T-helper 22 cell (primary cell): Measurements from ENCODE around the gene ZNF644.
"Not testable (repeated sequence)": the region's sequence is repeated elsewhere in the genome, so short reads cannot be mapped to it uniquely, and the experiment has no call there.

Experiments
- DNase-seq: peaks from one replicate; pipeline ENCODE4 v3.0.0-alpha.2; 2020; ENCODE audit warnings: low read depth

ZNF644 gene

GRCh38 chr1:90925928-90926869, 95.6 kb downstream of the ZNF644 start:
- no peak for DNase-seq

GRCh38 chr1:90924982-90925381, 96.9 kb downstream of the ZNF644 start:
- no peak for DNase-seq

- no peak for DNase-seq
These were observed 98.8 kb downstream of the ZNF644 start for GRCh38 chr1:90922996-90923395.

- no peak for DNase-seq
These were observed 99.6 kb downstream of the ZNF644 start for GRCh38 chr1:90922202-90922601.

- no peak for DNase-seq
These were observed 101.9 kb downstream of the ZNF644 start for GRCh38 chr1:90919900-90920299.

- DNase-seq: no peak
These were observed 102.6 kb downstream of the ZNF644 start for GRCh38 chr1:90919190-90919719.

GRCh38 chr1:90911353-90911752, 110.5 kb downstream of the ZNF644 start:
- no peak for DNase-seq

GRCh38 chr1:90902672-90903071, 119.2 kb downstream of the ZNF644 start:
- no peak for DNase-seq

- DNase-seq: no peak
These were observed 122.6 kb downstream of the ZNF644 start for GRCh38 chr1:90899263-90899662.

GRCh38 chr1:90893679-90894078, 128.2 kb downstream of the ZNF644 start:
- not testable (repeated sequence) for DNase-seq

- not testable (repeated sequence) for DNase-seq
These were observed 129.0 kb downstream of the ZNF644 start for GRCh38 chr1:90892884-90893283.

GRCh38 chr1:90892196-90892595, 129.6 kb downstream of the ZNF644 start:
- not testable (repeated sequence) for DNase-seq

GRCh38 chr1:90891756-90892155, 130.1 kb downstream of the ZNF644 start:
- DNase-seq: not testable (repeated sequence)

GRCh38 chr1:90882221-90882620, 139.6 kb downstream of the ZNF644 start:
- no peak for DNase-seq

GRCh38 chr1:90881034-90881433, 140.8 kb downstream of the ZNF644 start:
- no peak for DNase-seq

- no peak for DNase-seq
These were observed 142.6 kb downstream of the ZNF644 start for GRCh38 chr1:90879281-90879680.

- DNase-seq: no peak
These were observed 145.7 kb downstream of the ZNF644 start for GRCh38 chr1:90876101-90876500.
